Stimulated activated CD8-positive, alpha-beta memory T cell treated with anti-CD3 and anti-CD28 coated beads, Interleukin-2, amount 100 ng/mL, for 48 hours (primary cell): ENCODE measurements around the gene PGM2L1.
"Not testable (repeated sequence)": the region's sequence is repeated elsewhere in the genome, so short reads cannot be mapped to it uniquely, and the experiment has no call there.

ENCODE experiments used
- DNase-seq, 2 donors: peaks; one replicate each; pipeline ENCODE4 v3.0.0-alpha.2; 2020; ENCODE audit warnings: low read depth in 2 of 2

The PGM2L1 gene

GRCh38 chr11:74400606-74401005, 2.4 kb upstream of the PGM2L1 start:
- no peak for DNase-seq

GRCh38 chr11:74397501-74398243, 561 bp downstream of the PGM2L1 start:
- DNase-seq, result no peak

GRCh38 chr11:74392256-74392655, 6.0 kb downstream of the PGM2L1 start:
- no peak for DNase-seq

- DNase-seq, result no peak
Measured at GRCh38 chr11:74391193-74391592, 7.0 kb downstream of the PGM2L1 start.

- no peak for DNase-seq
Measured at GRCh38 chr11:74390697-74391096, 7.5 kb downstream of the PGM2L1 start.

- DNase-seq, result peak in 1 of 2 donors; percentile 40
Measured at GRCh38 chr11:74388678-74389327, 9.4 kb downstream of the PGM2L1 start.

GRCh38 chr11:74384641-74385040, 13.6 kb downstream of the PGM2L1 start:
- DNase-seq, result no peak

GRCh38 chr11:74380746-74381439, 17.3 kb downstream of the PGM2L1 start:
- DNase-seq, result no peak

GRCh38 chr11:74377689-74378088, 20.5 kb downstream of the PGM2L1 start:
- no peak for DNase-seq

GRCh38 chr11:74373382-74373781, 24.9 kb downstream of the PGM2L1 start:
- DNase-seq, result no peak

- DNase-seq, result no peak
Measured at GRCh38 chr11:74371269-74372052, 26.8 kb downstream of the PGM2L1 start.

GRCh38 chr11:74370123-74370522, 28.1 kb downstream of the PGM2L1 start:
- DNase-seq, result no peak

- no peak for DNase-seq
Measured at GRCh38 chr11:74367881-74368280, 30.4 kb downstream of the PGM2L1 start.

- DNase-seq, result no peak
Measured at GRCh38 chr11:74366576-74366975, 31.7 kb downstream of the PGM2L1 start.

GRCh38 chr11:74365805-74366204, 32.4 kb downstream of the PGM2L1 start:
- not testable (repeated sequence) for DNase-seq

GRCh38 chr11:74357449-74357848, 40.8 kb downstream of the PGM2L1 start:
- DNase-seq, result no peak

GRCh38 chr11:74355626-74356025, 42.6 kb downstream of the PGM2L1 start:
- no peak for DNase-seq

GRCh38 chr11:74354036-74354435, 44.2 kb downstream of the PGM2L1 start:
- DNase-seq, result no peak

- DNase-seq, result no peak
Measured at GRCh38 chr11:74347381-74347780, 50.9 kb downstream of the PGM2L1 start.

GRCh38 chr11:74345420-74345819, 52.8 kb downstream of the PGM2L1 start:
- DNase-seq, result no peak

GRCh38 chr11:74341921-74342320, 56.3 kb downstream of the PGM2L1 start:
- DNase-seq, result no peak

GRCh38 chr11:74339619-74340018, 58.6 kb downstream of the PGM2L1 start:
- no peak for DNase-seq
